Trophoblast cell (in vitro differentiated cells and primary cell): ENCODE results near the gene ITLN1.
"Not testable (repeated sequence)": the region's sequence is repeated elsewhere in the genome, so short reads cannot be mapped to it uniquely, and the experiment has no call there.

Experiments
- DNase-seq, 2 donors: peaks; one replicate each; pipeline ENCODE4 v3.0.0-alpha.2; 2016
- H2AFZ ChIP-seq: 2 replicates; pipeline ENCODE4 v1.6.1; 2013; ENCODE audit warnings: low read length, moderate library complexity, mild to moderate bottlenecking; ENCODE audit not compliant: insufficient read depth, poor library complexity
- H2AK5ac ChIP-seq: 2 replicates; pipeline ENCODE4 v1.6.1; 2013; ENCODE audit warnings: mild to moderate bottlenecking, low read length
- H2BK120ac ChIP-seq: 2 replicates; pipeline ENCODE4 v1.6.1; 2013; ENCODE audit warnings: low read length, mild to moderate bottlenecking, moderate library complexity; ENCODE audit not compliant: insufficient read depth, poor library complexity
- H2BK12ac ChIP-seq: 2 replicates; pipeline ENCODE4 v1.6.1; 2013; ENCODE audit warnings: mild to moderate bottlenecking, low read length, moderate library complexity
- H2BK5ac ChIP-seq: 2 replicates; pipeline ENCODE4 v1.6.1; 2013; ENCODE audit warnings: low read length, low read depth, moderate library complexity, mild to moderate bottlenecking; ENCODE audit not compliant: poor library complexity
- H3K14ac ChIP-seq: 2 replicates; pipeline ENCODE4 v1.6.1; 2013; ENCODE audit warnings: mild to moderate bottlenecking, low read length
- H3K18ac ChIP-seq: 2 replicates; pipeline ENCODE4 v1.6.1; 2013; ENCODE audit warnings: mild to moderate bottlenecking, low read length
- H3K23ac ChIP-seq: 2 replicates; pipeline ENCODE4 v1.6.1; 2013; ENCODE audit warnings: low read length
- H3K27ac ChIP-seq: 2 replicates; pipeline ENCODE4 v1.5.1; 2013; ENCODE audit warnings: low read depth, mild to moderate bottlenecking, inconsistent platforms, low read length, moderate library complexity
- H3K27me3 ChIP-seq: 2 replicates; pipeline ENCODE4 v1.6.1; 2013; ENCODE audit warnings: inconsistent platforms, mild to moderate bottlenecking, low read length, moderate library complexity; ENCODE audit not compliant: insufficient read depth
- H3K36me3 ChIP-seq, 2 experiments: 1 replicate in 1 of 2; 2 replicates in 1 of 2; pipeline ENCODE4 v1.6.1; 2013; ENCODE audit warnings: low read length in 2 of 2, mild to moderate bottlenecking in 2 of 2, moderate library complexity in 1 of 2; ENCODE audit not compliant: insufficient read depth in 2 of 2, control insufficient read depth in 1 of 2
- H3K4ac ChIP-seq: 2 replicates; pipeline ENCODE4 v1.6.1; 2013; ENCODE audit warnings: low read depth, mild to moderate bottlenecking, low read length, moderate library complexity
- H3K4me1 ChIP-seq, 2 experiments: 1 replicate in 1 of 2; 2 replicates in 1 of 2; pipeline ENCODE4 v1.6.1; 2013; ENCODE audit warnings: low read length in 2 of 2, mild to moderate bottlenecking in 2 of 2, moderate library complexity in 1 of 2; ENCODE audit not compliant: insufficient read depth in 2 of 2, control insufficient read depth in 1 of 2
- H3K4me2 ChIP-seq: 2 replicates; pipeline ENCODE4 v1.6.1; 2013; ENCODE audit warnings: inconsistent platforms, mild to moderate bottlenecking, low read length, moderate library complexity
- H3K4me3 ChIP-seq: 2 replicates; pipeline ENCODE4 v1.5.1; 2013; ENCODE audit warnings: mild to moderate bottlenecking, low read depth, low read length, inconsistent platforms
- H3K79me1 ChIP-seq: one replicate; pipeline ENCODE4 v1.6.1; 2013; ENCODE audit warnings: low read length
- H3K79me2 ChIP-seq: 2 replicates; pipeline ENCODE4 v1.6.1; 2013; ENCODE audit warnings: low read length, mild to moderate bottlenecking; ENCODE audit not compliant: control insufficient read depth, insufficient read depth, poor library complexity
- H3K9ac ChIP-seq: 2 replicates; pipeline ENCODE4 v1.6.1; 2013; ENCODE audit warnings: mild to moderate bottlenecking, low read length
- H3K9me3 ChIP-seq: 2 replicates; pipeline ENCODE4 v1.6.1; 2013; ENCODE audit warnings: low read depth, mild to moderate bottlenecking, control low read depth, inconsistent platforms, low read length; ENCODE audit not compliant: insufficient read depth
- H4K12ac ChIP-seq: 2 replicates; pipeline ENCODE4 v1.6.1; 2013; ENCODE audit warnings: low read depth, mild to moderate bottlenecking, low read length, moderate library complexity
- H4K8ac ChIP-seq: 2 replicates; pipeline ENCODE4 v1.6.1; 2013; ENCODE audit warnings: low read depth, mild to moderate bottlenecking, low read length, moderate library complexity
- H4K91ac ChIP-seq: one replicate; pipeline ENCODE4 v1.6.1; 2013; ENCODE audit warnings: low read depth, mild to moderate bottlenecking, low read length, moderate library complexity
- WGBS: extraction: QIAGEN DNeasy Blood & Tissue Kit; methylation state at CpG from one replicate; pipeline ENCODE4 v1.1.7; 2013; ENCODE audit warnings: missing lambda C conversion rate; ENCODE audit not compliant: insufficient read length, insufficient coverage; ENCODE audit errors: extremely low coverage; 5-methylcytosine and 5-hydroxymethylcytosine counted together

Gene ITLN1

GRCh38 chr1:160902251-160902650 lies 17.3 kb upstream of the ITLN1 start:
- H2BK12ac ChIP-seq, H2AK5ac ChIP-seq, H4K8ac ChIP-seq, H3K27ac ChIP-seq, H3K9ac ChIP-seq, H4K12ac ChIP-seq, H3K27me3 ChIP-seq, H3K36me3 ChIP-seq, H3K4ac ChIP-seq, H2BK120ac ChIP-seq, H3K79me2 ChIP-seq, H3K18ac ChIP-seq, H3K14ac ChIP-seq, H3K4me3 ChIP-seq, H2AFZ ChIP-seq, H3K4me2 ChIP-seq, H2BK5ac ChIP-seq, H3K9me3 ChIP-seq, DNase-seq, H3K23ac ChIP-seq, H3K4me1 ChIP-seq, H4K91ac ChIP-seq, H3K79me1 ChIP-seq: not testable (repeated sequence)
- WGBS: no CpG with 5 or more reads among the region's 1 CpG

- Histone ChIP-seq H2BK5ac (no peak overlapping the region), H3K18ac (no peak overlapping the region), H3K79me2 (no peaks in the 10 kb centered on the region), H3K4me2 (no peak overlapping the region), H2BK12ac (no peak overlapping the region), H3K79me1 (no peaks in the 10 kb centered on the region), H3K4me3 (peak overlapping the region; percentile 39), H3K9me3 (no peaks in the 10 kb centered on the region), H3K27ac (no peak overlapping the region), H3K36me3 (no peaks in the 10 kb centered on the region), H4K12ac (no peak overlapping the region), H2AK5ac (no peak overlapping the region), H3K27me3 (no peaks in the 10 kb centered on the region), H3K9ac (no peak overlapping the region), H3K4me1 (no peaks in the 10 kb centered on the region), H2BK120ac (no peak overlapping the region), H4K8ac (no peak overlapping the region), H3K23ac (no peak overlapping the region), H2AFZ (no peak overlapping the region), H4K91ac (no peak overlapping the region), H3K4ac (no peak overlapping the region), H3K14ac (no peak overlapping the region)
- DNase-seq: no peak
- WGBS: no CpG with 5 or more reads among the region's 2 CpGs
These were observed 16.8 kb upstream of the ITLN1 start for GRCh38 chr1:160901768-160902167.

GRCh38 chr1:160900683-160901082 lies 15.7 kb upstream of the ITLN1 start:
- not testable (repeated sequence) for H2BK5ac ChIP-seq, H3K18ac ChIP-seq, H4K8ac ChIP-seq, H3K27ac ChIP-seq, H3K9me3 ChIP-seq, H3K9ac ChIP-seq, H4K91ac ChIP-seq, H4K12ac ChIP-seq, H2BK12ac ChIP-seq, H3K4me3 ChIP-seq, H3K23ac ChIP-seq, H3K27me3 ChIP-seq, H3K4ac ChIP-seq, DNase-seq, H3K14ac ChIP-seq, H3K36me3 ChIP-seq, H2AFZ ChIP-seq, H2AK5ac ChIP-seq, H3K79me2 ChIP-seq, H3K4me2 ChIP-seq, H2BK120ac ChIP-seq, H3K4me1 ChIP-seq, H3K79me1 ChIP-seq
- no CpG with 5 or more reads among the region's 3 CpGs for WGBS

- not testable (repeated sequence) for H3K14ac ChIP-seq, H4K12ac ChIP-seq, H3K79me1 ChIP-seq, H2AK5ac ChIP-seq, H3K23ac ChIP-seq, H4K91ac ChIP-seq, H3K79me2 ChIP-seq, H3K9ac ChIP-seq, H2BK5ac ChIP-seq, H3K18ac ChIP-seq, H3K4me3 ChIP-seq, H3K9me3 ChIP-seq, H3K4me2 ChIP-seq, H2AFZ ChIP-seq, H4K8ac ChIP-seq, H2BK120ac ChIP-seq, DNase-seq, H3K4ac ChIP-seq, H2BK12ac ChIP-seq, H3K4me1 ChIP-seq, H3K27ac ChIP-seq, H3K36me3 ChIP-seq, H3K27me3 ChIP-seq
- no CpG with 5 or more reads among the region's 18 CpGs for WGBS
These were observed 9.6 kb upstream of the ITLN1 start for GRCh38 chr1:160894368-160895135.
